Measurements from ENCODE around the gene FRAS1. TPM values are rescaled to one million over a fixed set of nuclear protein-coding genes. Genes with fewer than 3 reads are reported as not detected.

FRAS1 gene
- polyA plus RNA-seq, 1 donor from 2014 or later = 2.8 TPM

- H2AFZ ChIP-seq (ENCODE audit: low read depth, low read length) = no peak overlapping the region
- H3K4me2 ChIP-seq (ENCODE audit: low read length) = no peak overlapping the region
- H4K20me1 ChIP-seq (ENCODE audit: insufficient read depth) = no peaks in the 10 kb centered on the region
- H3K4me3 ChIP-seq (ENCODE audit: low read length) = no peak overlapping the region
- TF ChIP-seq TAF1 (IDR thresholded peaks at IDR 0.05; ENCODE audit: low read depth) (no peak), MXI1 (conservative IDR thresholded peaks at IDR 0.05; ENCODE audit: poor library complexity, severe bottlenecking) (no peak), RAD21 (conservative IDR thresholded peaks at IDR 0.05) (no peak), SMC3 (conservative IDR thresholded peaks at IDR 0.05; ENCODE audit: poor library complexity) (no peak)
- TF ChIP-seq, protein P1, sequence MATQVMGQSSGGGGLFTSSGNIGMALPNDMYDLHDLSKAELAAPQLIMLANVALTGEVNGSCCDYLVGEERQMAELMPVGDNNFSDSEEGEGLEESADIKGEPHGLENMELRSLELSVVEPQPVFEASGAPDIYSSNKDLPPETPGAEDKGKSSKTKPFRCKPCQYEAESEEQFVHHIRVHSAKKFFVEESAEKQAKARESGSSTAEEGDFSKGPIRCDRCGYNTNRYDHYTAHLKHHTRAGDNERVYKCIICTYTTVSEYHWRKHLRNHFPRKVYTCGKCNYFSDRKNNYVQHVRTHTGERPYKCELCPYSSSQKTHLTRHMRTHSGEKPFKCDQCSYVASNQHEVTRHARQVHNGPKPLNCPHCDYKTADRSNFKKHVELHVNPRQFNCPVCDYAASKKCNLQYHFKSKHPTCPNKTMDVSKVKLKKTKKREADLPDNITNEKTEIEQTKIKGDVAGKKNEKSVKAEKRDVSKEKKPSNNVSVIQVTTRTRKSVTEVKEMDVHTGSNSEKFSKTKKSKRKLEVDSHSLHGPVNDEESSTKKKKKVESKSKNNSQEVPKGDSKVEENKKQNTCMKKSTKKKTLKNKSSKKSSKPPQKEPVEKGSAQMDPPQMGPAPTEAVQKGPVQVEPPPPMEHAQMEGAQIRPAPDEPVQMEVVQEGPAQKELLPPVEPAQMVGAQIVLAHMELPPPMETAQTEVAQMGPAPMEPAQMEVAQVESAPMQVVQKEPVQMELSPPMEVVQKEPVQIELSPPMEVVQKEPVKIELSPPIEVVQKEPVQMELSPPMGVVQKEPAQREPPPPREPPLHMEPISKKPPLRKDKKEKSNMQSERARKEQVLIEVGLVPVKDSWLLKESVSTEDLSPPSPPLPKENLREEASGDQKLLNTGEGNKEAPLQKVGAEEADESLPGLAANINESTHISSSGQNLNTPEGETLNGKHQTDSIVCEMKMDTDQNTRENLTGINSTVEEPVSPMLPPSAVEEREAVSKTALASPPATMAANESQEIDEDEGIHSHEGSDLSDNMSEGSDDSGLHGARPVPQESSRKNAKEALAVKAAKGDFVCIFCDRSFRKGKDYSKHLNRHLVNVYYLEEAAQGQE (IDR thresholded peaks at IDR 0.05; ENCODE audit: borderline replicate concordance) = no peak
- no peak overlapping the region for H3K27ac ChIP-seq (ENCODE audit: low read length)
- no peaks in the 10 kb centered on the region for H3K36me3 ChIP-seq (ENCODE audit: insufficient read depth, low read length)
- no peaks in the 10 kb centered on the region for H3K79me2 ChIP-seq (replicated peaks; ENCODE audit: insufficient read depth, low read length)
- no peaks in the 10 kb centered on the region for H3K27me3 ChIP-seq (ENCODE audit: insufficient read depth, low read depth, low read length)
- no peaks in the 10 kb centered on the region for H3K9me3 ChIP-seq (ENCODE audit: low read length)
- H3K9me2 ChIP-seq (ENCODE audit: insufficient read depth, low read length) = no peaks in the 10 kb centered on the region
- H3F3A ChIP-seq (ENCODE audit: insufficient read depth, low read length, poor library complexity, severe bottlenecking) = no peaks in the 10 kb centered on the region
- H3K9ac ChIP-seq (ENCODE audit: low read length) = no peak overlapping the region
These were observed 420.2 kb downstream of the FRAS1 start for GRCh38 chr4:78477276-78477675.

GRCh38 chr4:78478523-78478922, 421.4 kb downstream of the FRAS1 start:
- no peak overlapping the region for H2AFZ ChIP-seq (ENCODE audit: low read depth, low read length)
- H3K36me3 ChIP-seq (ENCODE audit: insufficient read depth, low read length) = no peaks in the 10 kb centered on the region

More at GRCh38 chr4:78478523-78478922, 421.4 kb downstream of the FRAS1 start:
- H3K9ac ChIP-seq (ENCODE audit: low read length) = no peak overlapping the region
- no peak for TF ChIP-seq EZH2 (IDR thresholded peaks at IDR 0.05; ENCODE audit: borderline replicate concordance, insufficient read depth, low read length, poor library complexity, severe bottlenecking)
- no peak for TF ChIP-seq POLR2AphosphoS5 (IDR thresholded peaks at IDR 0.05)
- no peak for TF ChIP-seq EP300 (conservative IDR thresholded peaks at IDR 0.05; ENCODE audit: poor library complexity, severe bottlenecking)
- no peak for TF ChIP-seq TAF1 (IDR thresholded peaks at IDR 0.05; ENCODE audit: low read depth)
- no peak for TF ChIP-seq RAD21 (conservative IDR thresholded peaks at IDR 0.05)
- TF ChIP-seq MXI1 (conservative IDR thresholded peaks at IDR 0.05; ENCODE audit: poor library complexity, severe bottlenecking) = no peak
- TF ChIP-seq, protein P2, sequence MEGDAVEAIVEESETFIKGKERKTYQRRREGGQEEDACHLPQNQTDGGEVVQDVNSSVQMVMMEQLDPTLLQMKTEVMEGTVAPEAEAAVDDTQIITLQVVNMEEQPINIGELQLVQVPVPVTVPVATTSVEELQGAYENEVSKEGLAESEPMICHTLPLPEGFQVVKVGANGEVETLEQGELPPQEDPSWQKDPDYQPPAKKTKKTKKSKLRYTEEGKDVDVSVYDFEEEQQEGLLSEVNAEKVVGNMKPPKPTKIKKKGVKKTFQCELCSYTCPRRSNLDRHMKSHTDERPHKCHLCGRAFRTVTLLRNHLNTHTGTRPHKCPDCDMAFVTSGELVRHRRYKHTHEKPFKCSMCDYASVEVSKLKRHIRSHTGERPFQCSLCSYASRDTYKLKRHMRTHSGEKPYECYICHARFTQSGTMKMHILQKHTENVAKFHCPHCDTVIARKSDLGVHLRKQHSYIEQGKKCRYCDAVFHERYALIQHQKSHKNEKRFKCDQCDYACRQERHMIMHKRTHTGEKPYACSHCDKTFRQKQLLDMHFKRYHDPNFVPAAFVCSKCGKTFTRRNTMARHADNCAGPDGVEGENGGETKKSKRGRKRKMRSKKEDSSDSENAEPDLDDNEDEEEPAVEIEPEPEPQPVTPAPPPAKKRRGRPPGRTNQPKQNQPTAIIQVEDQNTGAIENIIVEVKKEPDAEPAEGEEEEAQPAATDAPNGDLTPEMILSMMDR (IDR thresholded peaks at IDR 0.05; ENCODE audit: poor library complexity, severe bottlenecking) = no peak
- TF ChIP-seq SMC3 (conservative IDR thresholded peaks at IDR 0.05; ENCODE audit: poor library complexity) = no peak
- TF ChIP-seq, protein P1 (IDR thresholded peaks at IDR 0.05; ENCODE audit: borderline replicate concordance) = no peak
- no peak overlapping the region for H3K27ac ChIP-seq (ENCODE audit: low read length)
- H4K20me1 ChIP-seq (ENCODE audit: insufficient read depth) = no peaks in the 10 kb centered on the region
- no peaks in the 10 kb centered on the region for H3K79me2 ChIP-seq (replicated peaks; ENCODE audit: insufficient read depth, low read length)
- no peaks in the 10 kb centered on the region for H3K9me3 ChIP-seq (ENCODE audit: low read length)
- H3K4me3 ChIP-seq (ENCODE audit: low read length) = no peak overlapping the region
- no peaks in the 10 kb centered on the region for H3K27me3 ChIP-seq (ENCODE audit: insufficient read depth, low read depth, low read length)
- no peaks in the 10 kb centered on the region for H3K9me2 ChIP-seq (ENCODE audit: insufficient read depth, low read length)
- H3F3A ChIP-seq (ENCODE audit: insufficient read depth, low read length, poor library complexity, severe bottlenecking) = no peaks in the 10 kb centered on the region
- no peak overlapping the region for H3K4me2 ChIP-seq (ENCODE audit: low read length)

Data from neural cell (in vitro differentiated cells).